K562 (cell line): ENCODE results near the gene PPP1R9B. TPM values are rescaled to one million over a fixed set of nuclear protein-coding genes. Genes with fewer than 3 reads are reported as not detected.

ENCODE experiments used
- GABPA ChIP-seq: fragments of 200-800 bp; sonication (Bioruptor generic); conservative IDR thresholded peaks from 2 replicates; pipeline ENCODE4 v1.6.1; 2016; ENCODE audit warnings: low read depth, missing genetic modification characterization, missing compliant biosample characterization
- HCFC1 ChIP-seq: IDR thresholded peaks from 2 replicates; pipeline ENCODE4 v1.6.1; 2012; ENCODE audit warnings: low read depth, low read length, improper control_type of control experiment
- NFIC ChIP-seq: fragments of 450-650 bp; IDR thresholded peaks from 2 replicates; pipeline ENCODE4 v1.6.1; 2017; ENCODE audit warnings: mild to moderate bottlenecking, inconsistent platforms
- PHF8 ChIP-seq: fragments of 200-600 bp; sonication (generic); IDR thresholded peaks from 2 replicates; pipeline ENCODE4 v1.6.1; 2012; ENCODE audit warnings: mixed run types, mild to moderate bottlenecking, inconsistent platforms, low read length, moderate library complexity, borderline replicate concordance
- RB1 ChIP-seq: fragments of 450-650 bp; IDR thresholded peaks from 2 replicates; pipeline ENCODE4 v1.6.1; 2017; ENCODE audit warnings: low read depth, mild to moderate bottlenecking
- RBBP5 ChIP-seq: fragments of 200-600 bp; sonication (generic); IDR thresholded peaks from 2 replicates; pipeline ENCODE4 v1.6.1; 2012; ENCODE audit warnings: borderline replicate concordance, mild to moderate bottlenecking, low read length, control low read depth, inconsistent platforms; ENCODE audit not compliant: insufficient read depth, poor library complexity, severe bottlenecking
- RBFOX2 ChIP-seq: fragments of 200-400 bp; formaldehyde crosslinking; IDR thresholded peaks from 2 replicates; pipeline ENCODE4 v1.6.1; 2017; ENCODE audit warnings: low read depth, mild to moderate bottlenecking, low read length, moderate library complexity
- polyA plus RNA-seq, 8 experiments: library from polyadenylated mRNA; depleted of rRNA in 4 of 8; stranded (reverse) in 5 of 8; unstranded in 3 of 8; fragments of >200 nt; fragmentation: Nextera tagmentation in 2 of 8; fragmentation: Illumina TruSeq in 1 of 8; extraction: Ambion mirVana in 2 of 8; extraction: Trizol in 1 of 8; gene quantifications; 2 replicates each; pipeline versions ENCODE4 v1.2.1 to v1.2.3, GENCODE V29; 2011 to 2014; ENCODE audit warnings: inconsistent platforms in 1 of 8, missing spikeins in 1 of 8
- total RNA-seq, 7 experiments: library from RNA; depleted of rRNA in 6 of 7; stranded (reverse); fragments of >200 nt in 6 of 7; fragmentation: Illumina TruSeq in 2 of 7; extraction: Trizol in 2 of 7; gene quantifications; 2 replicates each; pipeline versions ENCODE4 v1.2.1 to v1.2.3, GENCODE V29; 2011 to 2021; ENCODE audit warnings: low replicate concordance in 1 of 7
- TF ChIP-seq, protein P1 (sequence below): sonication (generic); formaldehyde crosslinking; IDR thresholded peaks from 2 replicates; pipeline ENCODE4 v1.8.1; 2022; ENCODE audit warnings: missing genetic modification reagents
- TF ChIP-seq, protein P2 (sequence below): sonication (generic); formaldehyde crosslinking; IDR thresholded peaks from 2 replicates; pipeline ENCODE4 v1.8.0; 2022; ENCODE audit warnings: mild to moderate bottlenecking, missing genetic modification reagents
- TF ChIP-seq, protein P3 (sequence below), 2 experiments: IDR thresholded peaks; 2 replicates each; pipeline ENCODE4 v1.6.1; 2012; ENCODE audit warnings: improper control_type of control experiment in 2 of 2, low read depth in 2 of 2, low read length in 2 of 2, borderline replicate concordance in 1 of 2
- TF ChIP-seq, protein P4 (sequence below): sonication (generic); formaldehyde crosslinking; IDR thresholded peaks from 2 replicates; pipeline ENCODE4 v1.8.0; 2022; ENCODE audit warnings: missing genetic modification reagents, mild to moderate bottlenecking, borderline replicate concordance
- TF ChIP-seq, protein P5 (sequence below), 3 experiments: IDR thresholded peaks in 2 of 3; conservative IDR thresholded peaks in 1 of 3; 2 replicates each; pipeline ENCODE4 v1.5.1; 2011 to 2012; ENCODE audit warnings: low read length in 3 of 3, mild to moderate bottlenecking in 3 of 3, control low read depth in 2 of 3, improper control_type of control experiment in 1 of 3, inconsistent platforms in 1 of 3, low read depth in 1 of 3, mixed read lengths in 1 of 3, moderate library complexity in 1 of 3; ENCODE audit not compliant: insufficient read depth in 2 of 3

The PPP1R9B gene
- total and polyA plus RNA-seq, 9 of the 15 experiments (the other 6 are each of a cell fraction or from before 2014, with no cell fraction given), result 0.10 to 63.5 (median 24.7) TPM

DNA sequence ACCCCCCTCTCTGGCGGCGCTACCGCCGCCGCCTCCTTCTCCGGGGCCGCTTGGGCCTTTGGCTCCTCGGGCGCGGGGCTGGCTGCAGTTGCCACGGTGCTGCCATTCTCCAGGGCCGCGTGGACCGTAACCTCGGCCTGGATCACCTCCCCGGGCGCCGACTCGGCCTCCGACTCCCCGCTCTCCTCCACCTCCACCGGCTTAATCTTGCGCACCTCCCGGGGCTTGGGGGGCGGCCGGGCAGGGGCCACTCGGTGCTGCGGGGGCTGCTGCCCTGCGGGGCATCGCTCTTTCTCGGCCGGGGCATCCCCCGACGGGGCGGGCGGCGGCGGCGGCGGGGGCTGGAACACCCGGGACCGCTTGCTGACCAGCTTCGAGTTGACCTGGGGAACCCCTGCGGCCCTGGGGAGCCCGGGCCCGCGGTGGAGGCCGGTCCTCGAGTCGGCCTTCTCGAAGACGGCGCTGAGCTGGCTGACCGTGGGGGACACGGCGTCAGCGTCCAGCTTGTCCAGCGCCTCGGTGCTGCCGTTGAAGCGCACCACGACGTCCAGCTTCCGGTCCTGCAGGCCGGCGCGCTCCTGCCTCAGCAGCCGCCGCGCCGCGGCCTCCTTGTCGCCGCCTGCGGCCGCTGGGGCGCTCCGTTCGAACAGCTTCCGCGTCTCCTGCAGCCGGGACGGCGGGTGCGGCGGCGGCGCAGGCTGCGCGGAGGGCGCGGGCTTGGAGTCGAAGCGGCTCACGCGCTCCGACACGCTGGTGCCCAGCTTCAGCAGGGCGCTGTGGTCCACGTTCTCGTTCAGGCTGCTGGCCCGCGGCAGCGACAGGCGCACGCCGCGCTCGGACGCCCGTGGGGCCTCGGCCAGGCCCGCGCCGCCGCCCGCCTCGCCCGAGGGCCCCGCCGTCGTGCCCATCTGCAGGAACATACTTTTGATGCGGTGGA lies 792 bp downstream of the PPP1R9B start (continued):
- peak; percentile 96 for TF ChIP-seq RBBP5
- TF ChIP-seq, protein P1, sequence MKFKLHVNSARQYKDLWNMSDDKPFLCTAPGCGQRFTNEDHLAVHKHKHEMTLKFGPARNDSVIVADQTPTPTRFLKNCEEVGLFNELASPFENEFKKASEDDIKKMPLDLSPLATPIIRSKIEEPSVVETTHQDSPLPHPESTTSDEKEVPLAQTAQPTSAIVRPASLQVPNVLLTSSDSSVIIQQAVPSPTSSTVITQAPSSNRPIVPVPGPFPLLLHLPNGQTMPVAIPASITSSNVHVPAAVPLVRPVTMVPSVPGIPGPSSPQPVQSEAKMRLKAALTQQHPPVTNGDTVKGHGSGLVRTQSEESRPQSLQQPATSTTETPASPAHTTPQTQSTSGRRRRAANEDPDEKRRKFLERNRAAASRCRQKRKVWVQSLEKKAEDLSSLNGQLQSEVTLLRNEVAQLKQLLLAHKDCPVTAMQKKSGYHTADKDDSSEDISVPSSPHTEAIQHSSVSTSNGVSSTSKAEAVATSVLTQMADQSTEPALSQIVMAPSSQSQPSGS (CRISPR knock-in tag), result no peak
- TF ChIP-seq RB1, result peak; percentile 49; the same call in 1 of the 2 replicates
- TF ChIP-seq GABPA (tag), result peak; percentile 76
- peak; percentile 71 for TF ChIP-seq RBFOX2
- TF ChIP-seq, protein P2, sequence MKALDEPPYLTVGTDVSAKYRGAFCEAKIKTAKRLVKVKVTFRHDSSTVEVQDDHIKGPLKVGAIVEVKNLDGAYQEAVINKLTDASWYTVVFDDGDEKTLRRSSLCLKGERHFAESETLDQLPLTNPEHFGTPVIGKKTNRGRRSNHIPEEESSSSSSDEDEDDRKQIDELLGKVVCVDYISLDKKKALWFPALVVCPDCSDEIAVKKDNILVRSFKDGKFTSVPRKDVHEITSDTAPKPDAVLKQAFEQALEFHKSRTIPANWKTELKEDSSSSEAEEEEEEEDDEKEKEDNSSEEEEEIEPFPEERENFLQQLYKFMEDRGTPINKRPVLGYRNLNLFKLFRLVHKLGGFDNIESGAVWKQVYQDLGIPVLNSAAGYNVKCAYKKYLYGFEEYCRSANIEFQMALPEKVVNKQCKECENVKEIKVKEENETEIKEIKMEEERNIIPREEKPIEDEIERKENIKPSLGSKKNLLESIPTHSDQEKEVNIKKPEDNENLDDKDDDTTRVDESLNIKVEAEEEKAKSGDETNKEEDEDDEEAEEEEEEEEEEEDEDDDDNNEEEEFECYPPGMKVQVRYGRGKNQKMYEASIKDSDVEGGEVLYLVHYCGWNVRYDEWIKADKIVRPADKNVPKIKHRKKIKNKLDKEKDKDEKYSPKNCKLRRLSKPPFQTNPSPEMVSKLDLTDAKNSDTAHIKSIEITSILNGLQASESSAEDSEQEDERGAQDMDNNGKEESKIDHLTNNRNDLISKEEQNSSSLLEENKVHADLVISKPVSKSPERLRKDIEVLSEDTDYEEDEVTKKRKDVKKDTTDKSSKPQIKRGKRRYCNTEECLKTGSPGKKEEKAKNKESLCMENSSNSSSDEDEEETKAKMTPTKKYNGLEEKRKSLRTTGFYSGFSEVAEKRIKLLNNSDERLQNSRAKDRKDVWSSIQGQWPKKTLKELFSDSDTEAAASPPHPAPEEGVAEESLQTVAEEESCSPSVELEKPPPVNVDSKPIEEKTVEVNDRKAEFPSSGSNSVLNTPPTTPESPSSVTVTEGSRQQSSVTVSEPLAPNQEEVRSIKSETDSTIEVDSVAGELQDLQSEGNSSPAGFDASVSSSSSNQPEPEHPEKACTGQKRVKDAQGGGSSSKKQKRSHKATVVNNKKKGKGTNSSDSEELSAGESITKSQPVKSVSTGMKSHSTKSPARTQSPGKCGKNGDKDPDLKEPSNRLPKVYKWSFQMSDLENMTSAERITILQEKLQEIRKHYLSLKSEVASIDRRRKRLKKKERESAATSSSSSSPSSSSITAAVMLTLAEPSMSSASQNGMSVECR (CRISPR knock-in tag), result peak; percentile 53
- TF ChIP-seq NFIC, result peak; percentile 67
- TF ChIP-seq, protein P3, sequence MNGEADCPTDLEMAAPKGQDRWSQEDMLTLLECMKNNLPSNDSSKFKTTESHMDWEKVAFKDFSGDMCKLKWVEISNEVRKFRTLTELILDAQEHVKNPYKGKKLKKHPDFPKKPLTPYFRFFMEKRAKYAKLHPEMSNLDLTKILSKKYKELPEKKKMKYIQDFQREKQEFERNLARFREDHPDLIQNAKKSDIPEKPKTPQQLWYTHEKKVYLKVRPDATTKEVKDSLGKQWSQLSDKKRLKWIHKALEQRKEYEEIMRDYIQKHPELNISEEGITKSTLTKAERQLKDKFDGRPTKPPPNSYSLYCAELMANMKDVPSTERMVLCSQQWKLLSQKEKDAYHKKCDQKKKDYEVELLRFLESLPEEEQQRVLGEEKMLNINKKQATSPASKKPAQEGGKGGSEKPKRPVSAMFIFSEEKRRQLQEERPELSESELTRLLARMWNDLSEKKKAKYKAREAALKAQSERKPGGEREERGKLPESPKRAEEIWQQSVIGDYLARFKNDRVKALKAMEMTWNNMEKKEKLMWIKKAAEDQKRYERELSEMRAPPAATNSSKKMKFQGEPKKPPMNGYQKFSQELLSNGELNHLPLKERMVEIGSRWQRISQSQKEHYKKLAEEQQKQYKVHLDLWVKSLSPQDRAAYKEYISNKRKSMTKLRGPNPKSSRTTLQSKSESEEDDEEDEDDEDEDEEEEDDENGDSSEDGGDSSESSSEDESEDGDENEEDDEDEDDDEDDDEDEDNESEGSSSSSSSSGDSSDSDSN (IDR thresholded peaks at IDR 0.05; ENCODE audit: borderline replicate concordance in 1 of 2, low read depth in 2 of 2, low read length in 2 of 2), result peak; percentile 99
- TF ChIP-seq, protein P4, sequence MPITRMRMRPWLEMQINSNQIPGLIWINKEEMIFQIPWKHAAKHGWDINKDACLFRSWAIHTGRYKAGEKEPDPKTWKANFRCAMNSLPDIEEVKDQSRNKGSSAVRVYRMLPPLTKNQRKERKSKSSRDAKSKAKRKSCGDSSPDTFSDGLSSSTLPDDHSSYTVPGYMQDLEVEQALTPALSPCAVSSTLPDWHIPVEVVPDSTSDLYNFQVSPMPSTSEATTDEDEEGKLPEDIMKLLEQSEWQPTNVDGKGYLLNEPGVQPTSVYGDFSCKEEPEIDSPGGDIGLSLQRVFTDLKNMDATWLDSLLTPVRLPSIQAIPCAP (CRISPR knock-in tag), result no peak
- 0 out of 2 replicates have a peak, but pooled peaks have one; percentile 16 for TF ChIP-seq HCFC1
- peak; percentile 47; the same call in 1 of the 2 replicates for TF ChIP-seq PHF8
- TF ChIP-seq, protein P5, sequence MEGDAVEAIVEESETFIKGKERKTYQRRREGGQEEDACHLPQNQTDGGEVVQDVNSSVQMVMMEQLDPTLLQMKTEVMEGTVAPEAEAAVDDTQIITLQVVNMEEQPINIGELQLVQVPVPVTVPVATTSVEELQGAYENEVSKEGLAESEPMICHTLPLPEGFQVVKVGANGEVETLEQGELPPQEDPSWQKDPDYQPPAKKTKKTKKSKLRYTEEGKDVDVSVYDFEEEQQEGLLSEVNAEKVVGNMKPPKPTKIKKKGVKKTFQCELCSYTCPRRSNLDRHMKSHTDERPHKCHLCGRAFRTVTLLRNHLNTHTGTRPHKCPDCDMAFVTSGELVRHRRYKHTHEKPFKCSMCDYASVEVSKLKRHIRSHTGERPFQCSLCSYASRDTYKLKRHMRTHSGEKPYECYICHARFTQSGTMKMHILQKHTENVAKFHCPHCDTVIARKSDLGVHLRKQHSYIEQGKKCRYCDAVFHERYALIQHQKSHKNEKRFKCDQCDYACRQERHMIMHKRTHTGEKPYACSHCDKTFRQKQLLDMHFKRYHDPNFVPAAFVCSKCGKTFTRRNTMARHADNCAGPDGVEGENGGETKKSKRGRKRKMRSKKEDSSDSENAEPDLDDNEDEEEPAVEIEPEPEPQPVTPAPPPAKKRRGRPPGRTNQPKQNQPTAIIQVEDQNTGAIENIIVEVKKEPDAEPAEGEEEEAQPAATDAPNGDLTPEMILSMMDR (IDR thresholded peaks at IDR 0.05 in 2 of 3, conservative IDR thresholded peaks at IDR 0.05 in 1 of 3; ENCODE audit: insufficient read depth in 2 of 3, low read depth in 1 of 3, low read length in 3 of 3), result peak in 1 of 3 experiments; percentile 57; a peak in 3 of 6 replicates
